A549 (cell line): ENCODE measurements around the gene RABGAP1L.

Experiments
- CEBPB ChIP-seq, 2 experiments: fragments of >200 bp in 1 of 2; sonication (Bioruptor Twin) in 1 of 2; formaldehyde crosslinking in 1 of 2; IDR thresholded peaks; 2 replicates each; pipeline ENCODE4 v1.6.1; 2012 to 2016
- CHD4 ChIP-seq: fragments of 200-600 bp; sonication (generic); IDR thresholded peaks from 2 replicates; pipeline ENCODE4 v1.6.1; 2016; ENCODE audit warnings: antibody characterized with exemption, mild to moderate bottlenecking, borderline replicate concordance
- EHF ChIP-seq: fragments of 250-450 bp; sonication (Bioruptor Pico); IDR thresholded peaks from 2 replicates; pipeline ENCODE4 v1.5.0; 2020; ENCODE audit warnings: mild to moderate bottlenecking
- ESRRA ChIP-seq: fragments of 150-350 bp; IDR thresholded peaks from 2 replicates; pipeline ENCODE4 v1.6.1; 2014; ENCODE audit warnings: mild to moderate bottlenecking, low read length, borderline replicate concordance
- JUNB ChIP-seq: fragments of >200 bp; sonication (Bioruptor Twin); formaldehyde crosslinking; IDR thresholded peaks from 2 replicates; pipeline ENCODE4 v1.6.1; 2016
- KDM1A ChIP-seq: fragments of 200-600 bp; sonication (generic); IDR thresholded peaks from 2 replicates; pipeline ENCODE4 v1.6.1; 2016; ENCODE audit warnings: low read depth, mild to moderate bottlenecking
- NFE2L2 ChIP-seq: fragments of 150-350 bp; conservative IDR thresholded peaks from 2 replicates; pipeline ENCODE4 v1.6.1; 2014; ENCODE audit warnings: low read length
- POLR2A ChIP-seq: IDR thresholded peaks from 2 replicates; pipeline ENCODE4 v1.6.1; 2012; ENCODE audit warnings: mild to moderate bottlenecking, low read length
- RAD21 ChIP-seq, 2 experiments: fragments of >200 bp in 1 of 2; sonication (Bioruptor Twin) in 1 of 2; formaldehyde crosslinking in 1 of 2; IDR thresholded peaks in 1 of 2; conservative IDR thresholded peaks in 1 of 2; 2 replicates in 1 of 2; 3 replicates in 1 of 2; pipeline ENCODE4 v1.6.1; 2012 to 2018; ENCODE audit warnings: inconsistent platforms in 1 of 2
- SMC3 ChIP-seq: fragments of >200 bp; sonication (Bioruptor Twin); formaldehyde crosslinking; IDR thresholded peaks from 3 replicates; pipeline ENCODE4 v1.6.1; 2018; ENCODE audit warnings: inconsistent platforms
- ZFP36 ChIP-seq: fragments of 450-650 bp; IDR thresholded peaks from 2 replicates; pipeline ENCODE4 v1.6.1; 2014; ENCODE audit warnings: borderline replicate concordance; ENCODE audit not compliant: partially characterized antibody
- ZSCAN20 ChIP-seq: fragments of 250-450 bp; sonication (Bioruptor Pico); IDR thresholded peaks from 2 replicates; pipeline ENCODE4 v1.8.0; 2022; ENCODE audit warnings: mild to moderate bottlenecking, moderate library complexity
- TF ChIP-seq, protein P1 (sequence below): fragments of >200 bp; sonication (Bioruptor Twin); formaldehyde crosslinking; IDR thresholded peaks from 3 replicates; pipeline ENCODE4 v1.5.1; 2016
- TF ChIP-seq, protein P2 (sequence below): fragments of 450-650 bp; IDR thresholded peaks from 2 replicates; pipeline ENCODE4 v1.6.1; 2014; ENCODE audit warnings: antibody characterized with exemption

DNA sequence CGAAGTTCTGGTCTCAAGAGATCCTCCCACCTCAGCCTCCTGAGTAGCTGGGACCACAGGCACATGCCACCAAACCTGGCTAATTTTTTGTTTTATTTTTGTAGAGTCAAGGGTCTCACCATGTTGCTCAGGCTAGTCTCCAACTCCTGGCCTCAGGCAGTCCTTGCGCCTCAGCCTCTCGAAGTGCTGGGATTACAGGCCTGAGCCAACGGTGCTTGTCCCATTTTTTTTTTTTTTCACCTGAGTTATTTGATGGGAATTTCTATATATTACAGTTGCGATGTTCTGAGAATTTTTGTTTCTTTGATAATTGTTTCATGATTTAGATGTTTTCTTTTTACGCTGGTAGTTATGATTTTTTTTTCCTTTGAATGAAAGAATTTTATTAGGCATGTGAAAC is 2.5 kb downstream of the RABGAP1L start:
- TF ChIP-seq, protein P1, sequence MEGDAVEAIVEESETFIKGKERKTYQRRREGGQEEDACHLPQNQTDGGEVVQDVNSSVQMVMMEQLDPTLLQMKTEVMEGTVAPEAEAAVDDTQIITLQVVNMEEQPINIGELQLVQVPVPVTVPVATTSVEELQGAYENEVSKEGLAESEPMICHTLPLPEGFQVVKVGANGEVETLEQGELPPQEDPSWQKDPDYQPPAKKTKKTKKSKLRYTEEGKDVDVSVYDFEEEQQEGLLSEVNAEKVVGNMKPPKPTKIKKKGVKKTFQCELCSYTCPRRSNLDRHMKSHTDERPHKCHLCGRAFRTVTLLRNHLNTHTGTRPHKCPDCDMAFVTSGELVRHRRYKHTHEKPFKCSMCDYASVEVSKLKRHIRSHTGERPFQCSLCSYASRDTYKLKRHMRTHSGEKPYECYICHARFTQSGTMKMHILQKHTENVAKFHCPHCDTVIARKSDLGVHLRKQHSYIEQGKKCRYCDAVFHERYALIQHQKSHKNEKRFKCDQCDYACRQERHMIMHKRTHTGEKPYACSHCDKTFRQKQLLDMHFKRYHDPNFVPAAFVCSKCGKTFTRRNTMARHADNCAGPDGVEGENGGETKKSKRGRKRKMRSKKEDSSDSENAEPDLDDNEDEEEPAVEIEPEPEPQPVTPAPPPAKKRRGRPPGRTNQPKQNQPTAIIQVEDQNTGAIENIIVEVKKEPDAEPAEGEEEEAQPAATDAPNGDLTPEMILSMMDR, result no peak
- TF ChIP-seq RAD21 (conservative IDR thresholded peaks at IDR 0.05 in 1 of 2, IDR thresholded peaks at IDR 0.05 in 1 of 2), result no peak
- no peak for TF ChIP-seq ZSCAN20 (CRISPR knock-in tag)
- TF ChIP-seq ZFP36, result no peak
- no peak for TF ChIP-seq POLR2A
- no peak for TF ChIP-seq KDM1A
- no peak for TF ChIP-seq NFE2L2
- TF ChIP-seq EHF (CRISPR knock-in tag), result no peak
- no peak for TF ChIP-seq CEBPB (IDR thresholded peaks at IDR 0.05)
- TF ChIP-seq SMC3, result no peak
- no peak for TF ChIP-seq ESRRA
- TF ChIP-seq CHD4, result no peak
- TF ChIP-seq JUNB, result no peak
- TF ChIP-seq, protein P2, sequence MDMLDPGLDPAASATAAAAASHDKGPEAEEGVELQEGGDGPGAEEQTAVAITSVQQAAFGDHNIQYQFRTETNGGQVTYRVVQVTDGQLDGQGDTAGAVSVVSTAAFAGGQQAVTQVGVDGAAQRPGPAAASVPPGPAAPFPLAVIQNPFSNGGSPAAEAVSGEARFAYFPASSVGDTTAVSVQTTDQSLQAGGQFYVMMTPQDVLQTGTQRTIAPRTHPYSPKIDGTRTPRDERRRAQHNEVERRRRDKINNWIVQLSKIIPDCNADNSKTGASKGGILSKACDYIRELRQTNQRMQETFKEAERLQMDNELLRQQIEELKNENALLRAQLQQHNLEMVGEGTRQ, result no peak
